WTC11 (cell line): ENCODE measurements around the gene KDM2A. TPM values are rescaled to one million over a fixed set of nuclear protein-coding genes. Genes with fewer than 3 reads are reported as not detected.

Experiments
- ATAC-seq: fragments of 200-7000 bp; cut with Tn5 transposase; 2 replicates; pipeline ENCODE4 v1.10.0; 2021; ENCODE audit warnings: mild to moderate bottlenecking, moderate library complexity
- CTCF ChIA-PET: fragments of 300-600 bp; sonication (Branson Sonifier 250); formaldehyde crosslinking; loops from one replicate; lab custom pipeline; 2021; ENCODE audit warnings: antibody characterized with exemption; lab: Charles Lee
- POLR2A ChIA-PET: fragments of 350-600 bp; sonication (Branson Sonifier 250); formaldehyde crosslinking; loops from one replicate; lab custom pipeline; 2021; ENCODE audit warnings: antibody characterized with exemption; lab: Charles Lee
- DNase-seq: peaks from one replicate; pipeline ENCODE4 v3.0.0; 2021; ENCODE audit warnings: low spot score
- H3K27ac Mint-ChIP-seq: 2 replicates; pipeline ENCODE4 v1.8.0; 2021; ENCODE audit warnings: mixed read lengths
- H3K27me3 Mint-ChIP-seq: 2 replicates; pipeline ENCODE4 v1.8.0; 2021; ENCODE audit warnings: low read depth, mild to moderate bottlenecking, moderate library complexity, mixed read lengths
- H3K36me3 Mint-ChIP-seq: 2 replicates; pipeline ENCODE4 v1.8.0; 2021; ENCODE audit warnings: mixed read lengths
- H3K4me1 Mint-ChIP-seq: 2 replicates; pipeline ENCODE4 v1.8.0; 2022; ENCODE audit warnings: mixed read lengths
- H3K4me3 Mint-ChIP-seq: 2 replicates; pipeline ENCODE4 v1.8.0; 2021; ENCODE audit warnings: mild to moderate bottlenecking, moderate library complexity, mixed read lengths
- H3K9me3 Mint-ChIP-seq: 2 replicates; pipeline ENCODE4 v1.8.0; 2021; ENCODE audit warnings: mixed read lengths
- ATF3 ChIP-seq: sonication (generic); formaldehyde crosslinking; conservative IDR thresholded peaks from 2 replicates; pipeline ENCODE4 v1.8.1; 2022; ENCODE audit warnings: mild to moderate bottlenecking, missing genetic modification reagents
- CREB1 ChIP-seq: sonication (generic); formaldehyde crosslinking; IDR thresholded peaks from 2 replicates; pipeline ENCODE4 v1.8.0; 2023; ENCODE audit warnings: mild to moderate bottlenecking, missing genetic modification reagents
- FOXP4 ChIP-seq: sonication (generic); formaldehyde crosslinking; IDR thresholded peaks from 2 replicates; pipeline ENCODE4 v1.8.0; 2022; ENCODE audit warnings: mild to moderate bottlenecking, missing genetic modification reagents
- GTF2I ChIP-seq: fragments of 250-450 bp; sonication (Bioruptor Pico); conservative IDR thresholded peaks from 2 replicates; pipeline ENCODE4 v1.4.0; 2021; ENCODE audit warnings: mild to moderate bottlenecking
- IRF1 ChIP-seq: sonication (generic); formaldehyde crosslinking; IDR thresholded peaks from 2 replicates; pipeline ENCODE4 v1.8.0; 2023; ENCODE audit warnings: missing genetic modification reagents
- JUN ChIP-seq: sonication (generic); formaldehyde crosslinking; IDR thresholded peaks from 2 replicates; pipeline ENCODE4 v1.8.0; 2023; ENCODE audit warnings: mild to moderate bottlenecking, missing genetic modification reagents
- NR3C1 ChIP-seq: sonication (generic); formaldehyde crosslinking; conservative IDR thresholded peaks from 2 replicates; pipeline ENCODE4 v1.8.1; 2023; ENCODE audit warnings: low read depth, mild to moderate bottlenecking, missing genetic modification reagents
- PRRX2 ChIP-seq: fragments of 250-450 bp; sonication (Bioruptor Pico); IDR thresholded peaks from 2 replicates; pipeline ENCODE4 v1.8.0; 2021; ENCODE audit warnings: mild to moderate bottlenecking
- ZNF121 ChIP-seq: sonication (generic); formaldehyde crosslinking; IDR thresholded peaks from 2 replicates; pipeline ENCODE4 v1.8.0; 2023; ENCODE audit warnings: missing genetic modification reagents
- ZNF671 ChIP-seq: fragments of 250-450 bp; sonication (Bioruptor Pico); IDR thresholded peaks from 2 replicates; pipeline ENCODE4 v1.8.0; 2021; ENCODE audit warnings: mild to moderate bottlenecking
- total RNA-seq: library from RNA; stranded (reverse); gene quantifications from 3 replicates; pipeline ENCODE4 v1.2.3, GENCODE V29; 2021
- TF ChIP-seq, protein P1 (sequence below): sonication (generic); formaldehyde crosslinking; IDR thresholded peaks from 2 replicates; pipeline ENCODE4 v1.8.1; 2022; ENCODE audit warnings: mild to moderate bottlenecking, moderate library complexity, missing genetic modification reagents
- TF ChIP-seq, protein P2 (sequence below): sonication (generic); formaldehyde crosslinking; IDR thresholded peaks from 2 replicates; pipeline ENCODE4 v1.8.1; 2023; ENCODE audit warnings: mild to moderate bottlenecking, missing genetic modification reagents, moderate library complexity
- TF ChIP-seq, protein P3 (sequence below): fragments of 250-450 bp; sonication (Bioruptor Pico); IDR thresholded peaks from 2 replicates; pipeline ENCODE4 v1.9.0; 2021; ENCODE audit warnings: mild to moderate bottlenecking
- TF ChIP-seq, protein P4 (sequence below): sonication (generic); formaldehyde crosslinking; IDR thresholded peaks from 2 replicates; pipeline ENCODE4 v1.8.1; 2023; ENCODE audit warnings: mild to moderate bottlenecking, missing genetic modification reagents
- TF ChIP-seq, protein P5 (sequence below): sonication (generic); formaldehyde crosslinking; IDR thresholded peaks from 2 replicates; pipeline ENCODE4 v1.8.1; 2023; ENCODE audit warnings: mild to moderate bottlenecking, missing genetic modification reagents, borderline replicate concordance
- TF ChIP-seq, protein P6 (sequence below): fragments of 250-450 bp; sonication (Bioruptor Pico); IDR thresholded peaks from 2 replicates; pipeline ENCODE4 v1.9.0; 2021; ENCODE audit warnings: mild to moderate bottlenecking, borderline replicate concordance

Gene KDM2A
- total RNA-seq, 1 experiment from 2014 or later = 58.0 TPM

GRCh38 chr11:67237574-67237973 is 118.5 kb downstream of the KDM2A start:
- Mint-ChIP-seq H3K27me3 (no peaks in the 10 kb centered on the region), H3K27ac (no peak overlapping the region), H3K4me3 (no peak overlapping the region), H3K9me3 (no peaks in the 10 kb centered on the region), H3K4me1 (peaks cover 32% of the 10 kb centered on the region), H3K36me3 (peaks cover 13% of the 10 kb centered on the region)
- ChIA-PET CTCF (interaction anchor here (1.3 kb wide), 1 partner anchor 24 kb away, joined by 3 read pairs; no protein-coding TSS in a partner anchor), POLR2A (interaction anchor here (0.6 kb wide), 1 partner anchor 9 kb away, joined by 3 read pairs; no protein-coding TSS in a partner anchor)
- no peak for TF ChIP-seq ATF3 (CRISPR knock-in tag)
- TF ChIP-seq ZNF121 = peak; percentile 66
- DNase-seq = no peak
- ATAC-seq = no peak

- no peak for DNase-seq
- POLR2A ChIA-PET = interaction anchor here (0.6 to 1.7 kb wide), 15 partner anchors 23 to 1491 kb away, joined by 3 to 11 read pairs (median 4); partner anchors contain the start of genes ANKRD13D, KDM2A and RCE1
- TF ChIP-seq PRRX2 (CRISPR knock-in tag) (no peak), FOXP4 (CRISPR knock-in tag) (no peak), IRF1 (CRISPR knock-in tag) (no peak), ATF3 (CRISPR knock-in tag) (no peak), CREB1 (CRISPR knock-in tag) (no peak), GTF2I (CRISPR knock-in tag) (no peak), NR3C1 (no peak), ZNF671 (CRISPR knock-in tag) (no peak), JUN (CRISPR knock-in tag) (no peak)
- TF ChIP-seq, protein P1, sequence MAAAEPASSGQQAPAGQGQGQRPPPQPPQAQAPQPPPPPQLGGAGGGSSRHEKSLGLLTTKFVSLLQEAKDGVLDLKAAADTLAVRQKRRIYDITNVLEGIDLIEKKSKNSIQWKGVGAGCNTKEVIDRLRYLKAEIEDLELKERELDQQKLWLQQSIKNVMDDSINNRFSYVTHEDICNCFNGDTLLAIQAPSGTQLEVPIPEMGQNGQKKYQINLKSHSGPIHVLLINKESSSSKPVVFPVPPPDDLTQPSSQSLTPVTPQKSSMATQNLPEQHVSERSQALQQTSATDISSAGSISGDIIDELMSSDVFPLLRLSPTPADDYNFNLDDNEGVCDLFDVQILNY (CRISPR knock-in tag) = no peak
- TF ChIP-seq, protein P2, sequence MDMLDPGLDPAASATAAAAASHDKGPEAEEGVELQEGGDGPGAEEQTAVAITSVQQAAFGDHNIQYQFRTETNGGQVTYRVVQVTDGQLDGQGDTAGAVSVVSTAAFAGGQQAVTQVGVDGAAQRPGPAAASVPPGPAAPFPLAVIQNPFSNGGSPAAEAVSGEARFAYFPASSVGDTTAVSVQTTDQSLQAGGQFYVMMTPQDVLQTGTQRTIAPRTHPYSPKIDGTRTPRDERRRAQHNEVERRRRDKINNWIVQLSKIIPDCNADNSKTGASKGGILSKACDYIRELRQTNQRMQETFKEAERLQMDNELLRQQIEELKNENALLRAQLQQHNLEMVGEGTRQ (CRISPR knock-in tag) = no peak
- TF ChIP-seq, protein P3, sequence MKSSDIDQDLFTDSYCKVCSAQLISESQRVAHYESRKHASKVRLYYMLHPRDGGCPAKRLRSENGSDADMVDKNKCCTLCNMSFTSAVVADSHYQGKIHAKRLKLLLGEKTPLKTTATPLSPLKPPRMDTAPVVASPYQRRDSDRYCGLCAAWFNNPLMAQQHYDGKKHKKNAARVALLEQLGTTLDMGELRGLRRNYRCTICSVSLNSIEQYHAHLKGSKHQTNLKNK (CRISPR knock-in tag) = no peak
- TF ChIP-seq, protein P4, sequence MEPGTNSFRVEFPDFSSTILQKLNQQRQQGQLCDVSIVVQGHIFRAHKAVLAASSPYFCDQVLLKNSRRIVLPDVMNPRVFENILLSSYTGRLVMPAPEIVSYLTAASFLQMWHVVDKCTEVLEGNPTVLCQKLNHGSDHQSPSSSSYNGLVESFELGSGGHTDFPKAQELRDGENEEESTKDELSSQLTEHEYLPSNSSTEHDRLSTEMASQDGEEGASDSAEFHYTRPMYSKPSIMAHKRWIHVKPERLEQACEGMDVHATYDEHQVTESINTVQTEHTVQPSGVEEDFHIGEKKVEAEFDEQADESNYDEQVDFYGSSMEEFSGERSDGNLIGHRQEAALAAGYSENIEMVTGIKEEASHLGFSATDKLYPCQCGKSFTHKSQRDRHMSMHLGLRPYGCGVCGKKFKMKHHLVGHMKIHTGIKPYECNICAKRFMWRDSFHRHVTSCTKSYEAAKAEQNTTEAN (CRISPR knock-in tag) = no peak
- TF ChIP-seq, protein P5, sequence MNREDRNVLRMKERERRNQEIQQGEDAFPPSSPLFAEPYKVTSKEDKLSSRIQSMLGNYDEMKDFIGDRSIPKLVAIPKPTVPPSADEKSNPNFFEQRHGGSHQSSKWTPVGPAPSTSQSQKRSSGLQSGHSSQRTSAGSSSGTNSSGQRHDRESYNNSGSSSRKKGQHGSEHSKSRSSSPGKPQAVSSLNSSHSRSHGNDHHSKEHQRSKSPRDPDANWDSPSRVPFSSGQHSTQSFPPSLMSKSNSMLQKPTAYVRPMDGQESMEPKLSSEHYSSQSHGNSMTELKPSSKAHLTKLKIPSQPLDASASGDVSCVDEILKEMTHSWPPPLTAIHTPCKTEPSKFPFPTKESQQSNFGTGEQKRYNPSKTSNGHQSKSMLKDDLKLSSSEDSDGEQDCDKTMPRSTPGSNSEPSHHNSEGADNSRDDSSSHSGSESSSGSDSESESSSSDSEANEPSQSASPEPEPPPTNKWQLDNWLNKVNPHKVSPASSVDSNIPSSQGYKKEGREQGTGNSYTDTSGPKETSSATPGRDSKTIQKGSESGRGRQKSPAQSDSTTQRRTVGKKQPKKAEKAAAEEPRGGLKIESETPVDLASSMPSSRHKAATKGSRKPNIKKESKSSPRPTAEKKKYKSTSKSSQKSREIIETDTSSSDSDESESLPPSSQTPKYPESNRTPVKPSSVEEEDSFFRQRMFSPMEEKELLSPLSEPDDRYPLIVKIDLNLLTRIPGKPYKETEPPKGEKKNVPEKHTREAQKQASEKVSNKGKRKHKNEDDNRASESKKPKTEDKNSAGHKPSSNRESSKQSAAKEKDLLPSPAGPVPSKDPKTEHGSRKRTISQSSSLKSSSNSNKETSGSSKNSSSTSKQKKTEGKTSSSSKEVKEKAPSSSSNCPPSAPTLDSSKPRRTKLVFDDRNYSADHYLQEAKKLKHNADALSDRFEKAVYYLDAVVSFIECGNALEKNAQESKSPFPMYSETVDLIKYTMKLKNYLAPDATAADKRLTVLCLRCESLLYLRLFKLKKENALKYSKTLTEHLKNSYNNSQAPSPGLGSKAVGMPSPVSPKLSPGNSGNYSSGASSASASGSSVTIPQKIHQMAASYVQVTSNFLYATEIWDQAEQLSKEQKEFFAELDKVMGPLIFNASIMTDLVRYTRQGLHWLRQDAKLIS = no peak
- TF ChIP-seq, protein P6, sequence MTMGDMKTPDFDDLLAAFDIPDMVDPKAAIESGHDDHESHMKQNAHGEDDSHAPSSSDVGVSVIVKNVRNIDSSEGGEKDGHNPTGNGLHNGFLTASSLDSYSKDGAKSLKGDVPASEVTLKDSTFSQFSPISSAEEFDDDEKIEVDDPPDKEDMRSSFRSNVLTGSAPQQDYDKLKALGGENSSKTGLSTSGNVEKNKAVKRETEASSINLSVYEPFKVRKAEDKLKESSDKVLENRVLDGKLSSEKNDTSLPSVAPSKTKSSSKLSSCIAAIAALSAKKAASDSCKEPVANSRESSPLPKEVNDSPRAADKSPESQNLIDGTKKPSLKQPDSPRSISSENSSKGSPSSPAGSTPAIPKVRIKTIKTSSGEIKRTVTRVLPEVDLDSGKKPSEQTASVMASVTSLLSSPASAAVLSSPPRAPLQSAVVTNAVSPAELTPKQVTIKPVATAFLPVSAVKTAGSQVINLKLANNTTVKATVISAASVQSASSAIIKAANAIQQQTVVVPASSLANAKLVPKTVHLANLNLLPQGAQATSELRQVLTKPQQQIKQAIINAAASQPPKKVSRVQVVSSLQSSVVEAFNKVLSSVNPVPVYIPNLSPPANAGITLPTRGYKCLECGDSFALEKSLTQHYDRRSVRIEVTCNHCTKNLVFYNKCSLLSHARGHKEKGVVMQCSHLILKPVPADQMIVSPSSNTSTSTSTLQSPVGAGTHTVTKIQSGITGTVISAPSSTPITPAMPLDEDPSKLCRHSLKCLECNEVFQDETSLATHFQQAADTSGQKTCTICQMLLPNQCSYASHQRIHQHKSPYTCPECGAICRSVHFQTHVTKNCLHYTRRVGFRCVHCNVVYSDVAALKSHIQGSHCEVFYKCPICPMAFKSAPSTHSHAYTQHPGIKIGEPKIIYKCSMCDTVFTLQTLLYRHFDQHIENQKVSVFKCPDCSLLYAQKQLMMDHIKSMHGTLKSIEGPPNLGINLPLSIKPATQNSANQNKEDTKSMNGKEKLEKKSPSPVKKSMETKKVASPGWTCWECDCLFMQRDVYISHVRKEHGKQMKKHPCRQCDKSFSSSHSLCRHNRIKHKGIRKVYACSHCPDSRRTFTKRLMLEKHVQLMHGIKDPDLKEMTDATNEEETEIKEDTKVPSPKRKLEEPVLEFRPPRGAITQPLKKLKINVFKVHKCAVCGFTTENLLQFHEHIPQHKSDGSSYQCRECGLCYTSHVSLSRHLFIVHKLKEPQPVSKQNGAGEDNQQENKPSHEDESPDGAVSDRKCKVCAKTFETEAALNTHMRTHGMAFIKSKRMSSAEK (CRISPR knock-in tag) = no peak
Measured at GRCh38 chr11:67238894-67239782, 120.1 kb downstream of the KDM2A start.

More at GRCh38 chr11:67238894-67239782, 120.1 kb downstream of the KDM2A start:
- peaks cover 35% of the 10 kb centered on the region for H3K4me1 Mint-ChIP-seq
- no peaks in the 10 kb centered on the region for H3K9me3 Mint-ChIP-seq
- CTCF ChIA-PET = interaction anchor here (0.5 to 3.4 kb wide), 18 partner anchors 9 to 391 kb away, joined by 3 to 29 read pairs (median 5); partner anchors contain the start of genes ANKRD13D, KDM2A and PPP1CA
- H3K36me3 Mint-ChIP-seq = peaks cover 27% of the 10 kb centered on the region
- H3K27ac Mint-ChIP-seq = peak overlapping the region; percentile 97
- H3K27me3 Mint-ChIP-seq = no peaks in the 10 kb centered on the region
- peak; percentile 14 for ATAC-seq
- H3K4me3 Mint-ChIP-seq = peak overlapping the region; percentile 96
